CD8-positive, alpha-beta memory T cell (primary cell): Measurements from ENCODE around the gene LMAN1L. TPM values are rescaled to one million over a fixed set of nuclear protein-coding genes. Genes with fewer than 3 reads are reported as not detected.

Experiments
- CTCF ChIA-PET: fragments of 350-600 bp; sonication (Branson Sonifier 250); formaldehyde crosslinking; loops from one replicate; lab custom pipeline; 2021; ENCODE audit warnings: antibody characterized with exemption; lab: Charles Lee
- POLR2A ChIA-PET: fragments of 350-600 bp; sonication (Branson Sonifier 250); formaldehyde crosslinking; loops from one replicate; lab custom pipeline; 2021; ENCODE audit warnings: antibody characterized with exemption; lab: Charles Lee
- DNase-seq, 5 donors: peaks; one replicate each; pipeline versions ENCODE4 v3.0.0 to v3.0.0-alpha.2; 2020 to 2022; ENCODE audit warnings: mixed read lengths in 1 of 5
- H3K27ac ChIP-seq: one replicate; pipeline ENCODE4 v1.7.0; 2013; ENCODE audit warnings: low read depth, mild to moderate bottlenecking, low read length, moderate library complexity
- H3K27me3 ChIP-seq: 2 replicates; pipeline ENCODE4 v1.7.0; 2013; ENCODE audit warnings: low read length, mild to moderate bottlenecking; ENCODE audit not compliant: insufficient read depth, poor library complexity, severe bottlenecking
- H3K36me3 ChIP-seq: 2 replicates; pipeline ENCODE4 v1.7.0; 2013; ENCODE audit warnings: mild to moderate bottlenecking, low read length, moderate library complexity; ENCODE audit not compliant: insufficient read depth
- H3K4me1 ChIP-seq: 2 replicates; pipeline ENCODE4 v1.7.0; 2013; ENCODE audit warnings: mild to moderate bottlenecking, low read length, moderate library complexity; ENCODE audit not compliant: insufficient read depth
- H3K4me3 ChIP-seq: 2 replicates; pipeline ENCODE4 v1.7.0; 2013; ENCODE audit warnings: mild to moderate bottlenecking, low read length
- H3K9me3 ChIP-seq: 2 replicates; pipeline ENCODE4 v1.7.0; 2013; ENCODE audit warnings: mild to moderate bottlenecking, low read length
- H3K27ac Mint-ChIP-seq, 8 donors: one replicate each; pipeline ENCODE4 v1.8.0; 2020 to 2021; ENCODE audit warnings: mixed read lengths in 8 of 8, mild to moderate bottlenecking in 6 of 8, inconsistent platforms in 3 of 8, moderate library complexity in 3 of 8
- H3K27me3 Mint-ChIP-seq, 2 donors: one replicate each; pipeline ENCODE4 v1.8.0; 2020 to 2021; ENCODE audit warnings: mixed read lengths in 2 of 2, mild to moderate bottlenecking in 1 of 2, moderate library complexity in 1 of 2
- H3K36me3 Mint-ChIP-seq, 3 donors: one replicate each; pipeline ENCODE4 v1.8.0; 2020 to 2021; ENCODE audit warnings: mixed read lengths in 3 of 3, inconsistent platforms in 1 of 3, mild to moderate bottlenecking in 1 of 3
- H3K4me1 Mint-ChIP-seq, 3 donors: one replicate each; pipeline ENCODE4 v1.8.0; 2020 to 2021; ENCODE audit warnings: mixed read lengths in 3 of 3, inconsistent platforms in 1 of 3, mild to moderate bottlenecking in 1 of 3
- H3K4me3 Mint-ChIP-seq, 7 donors: one replicate each; pipeline ENCODE4 v1.8.0; 2020 to 2021; ENCODE audit warnings: mixed read lengths in 7 of 7, mild to moderate bottlenecking in 6 of 7, moderate library complexity in 4 of 7, inconsistent platforms in 2 of 7
- H3K9me3 Mint-ChIP-seq, 5 donors: one replicate each; pipeline ENCODE4 v1.8.0; 2020 to 2022; ENCODE audit warnings: mixed read lengths in 5 of 5, mild to moderate bottlenecking in 3 of 5, moderate library complexity in 2 of 5, inconsistent platforms in 1 of 5
- polyA plus RNA-seq: library from polyadenylated mRNA; unstranded; fragments of 300-500 nt; fragmentation: Illumina TruSeq; gene quantifications from one replicate; pipeline ENCODE4 v1.2.3, GENCODE V29; 2021
- total RNA-seq, 2 experiments: library from RNA; stranded (reverse); gene quantifications; one replicate each; pipeline ENCODE4 v1.2.3, GENCODE V29; 2021

The LMAN1L gene
- total and polyA plus RNA-seq, 3 experiments from 2014 or later: 0.27 TPM; not detected in 2

GRCh38 chr15:74857082-74857655, 44.5 kb downstream of the LMAN1L start:
- no peak for DNase-seq
- Mint-ChIP-seq H3K27me3 (no peaks in the 10 kb centered on the region), H3K27ac (peak overlapping the region; percentile 70 to 96 (median 87)), H3K4me1 (peaks cover 32 to 42% (median 37%) of the 10 kb centered on the region in 3 donors), H3K36me3 (peaks cover 0 to 48% (median 6%) of the 10 kb centered on the region in 3 donors), H3K9me3 (no peaks in the 10 kb centered on the region), H3K4me3 (peak overlapping the region in 3 of 7 donors; percentile 33 to 66 (median 45))
- ChIA-PET POLR2A (no interaction called here), CTCF (interaction anchor here (0.9 to 1.4 kb wide), 3 partner anchors 17 to 86 kb away, joined by 3 read pairs; no protein-coding TSS in a partner anchor)
- Histone ChIP-seq H3K27ac (no peak overlapping the region), H3K4me3 (no peak overlapping the region), H3K9me3 (no peaks in the 10 kb centered on the region), H3K27me3 (no peaks in the 10 kb centered on the region), H3K36me3 (peaks cover 32% of the 10 kb centered on the region), H3K4me1 (peaks cover 35% of the 10 kb centered on the region)

- POLR2A ChIA-PET: no interaction called here
- H3K27ac Mint-ChIP-seq: peak overlapping the region; percentile 70 to 96 (median 87)
- H3K4me1 ChIP-seq: peaks cover 35% of the 10 kb centered on the region
- H3K4me3 Mint-ChIP-seq: peak overlapping the region in 5 of 7 donors; percentile 0 to 68 (median 45)
- H3K36me3 Mint-ChIP-seq: peaks cover 0 to 41% (median 4%) of the 10 kb centered on the region in 3 donors
- DNase-seq: no peak
- no peaks in the 10 kb centered on the region for H3K27me3 ChIP-seq
- H3K27ac ChIP-seq: no peak overlapping the region
- H3K36me3 ChIP-seq: peaks cover 26% of the 10 kb centered on the region
- H3K9me3 ChIP-seq: no peaks in the 10 kb centered on the region
- CTCF ChIA-PET: interaction anchor here (0.7 to 2.4 kb wide), 8 partner anchors 10 to 81 kb away, joined by 3 to 13 read pairs (median 5); no protein-coding TSS in a partner anchor
- no peaks in the 10 kb centered on the region for H3K27me3 Mint-ChIP-seq
- H3K9me3 Mint-ChIP-seq: no peaks in the 10 kb centered on the region
- H3K4me3 ChIP-seq: no peak overlapping the region
- H3K4me1 Mint-ChIP-seq: peaks cover 32 to 43% (median 37%) of the 10 kb centered on the region in 3 donors
These were observed 45.2 kb downstream of the LMAN1L start for GRCh38 chr15:74857671-74858368.

GRCh38 chr15:74858369-74858740, 45.7 kb downstream of the LMAN1L start:
- Mint-ChIP-seq H3K4me1 (peaks cover 33 to 46% (median 37%) of the 10 kb centered on the region in 3 donors), H3K4me3 (peak overlapping the region in 5 of 7 donors; percentile 0 to 68 (median 45)), H3K36me3 (peaks cover 0 to 36% (median 3%) of the 10 kb centered on the region in 3 donors), H3K27ac (peak overlapping the region; percentile 41 to 96 (median 84)), H3K9me3 (no peaks in the 10 kb centered on the region), H3K27me3 (no peaks in the 10 kb centered on the region)
- Histone ChIP-seq H3K9me3 (no peaks in the 10 kb centered on the region), H3K27ac (no peak overlapping the region), H3K27me3 (no peaks in the 10 kb centered on the region), H3K4me3 (no peak overlapping the region), H3K36me3 (peaks cover 21% of the 10 kb centered on the region), H3K4me1 (peaks cover 37% of the 10 kb centered on the region)
- no peak for DNase-seq
- CTCF ChIA-PET: interaction anchor here (0.7 to 2.4 kb wide), 10 partner anchors 10 to 88 kb away, joined by 3 to 13 read pairs (median 4); partner anchors contain the start of gene CPLX3
- POLR2A ChIA-PET: no interaction called here

- H3K4me3 Mint-ChIP-seq: peak overlapping the region in 3 of 7 donors; percentile 33 to 70 (median 42)
- H3K27me3 ChIP-seq: no peaks in the 10 kb centered on the region
These were observed 50.8 kb downstream of the LMAN1L start for GRCh38 chr15:74863239-74864056.

GRCh38 chr15:74864296-74864695, 51.7 kb downstream of the LMAN1L start:
- H3K36me3 ChIP-seq: no peaks in the 10 kb centered on the region
- Mint-ChIP-seq H3K4me1 (peaks cover 54 to 70% (median 62%) of the 10 kb centered on the region in 3 donors), H3K9me3 (no peaks in the 10 kb centered on the region), H3K27me3 (peaks cover 0 to 1% of the 10 kb centered on the region in 2 donors), H3K27ac (peak overlapping the region; percentile 40 to 88 (median 73)), H3K4me3 (peak overlapping the region in 5 of 7 donors; percentile 7 to 55 (median 14)), H3K36me3 (peaks cover 4 to 45% (median 10%) of the 10 kb centered on the region in 3 donors)
- ChIA-PET POLR2A (interaction anchor here (0.6 to 0.8 kb wide), 2 partner anchors 29 to 248 kb away, joined by 5 to 6 read pairs; no protein-coding TSS in a partner anchor), CTCF (no interaction called here)
- no peak overlapping the region for H3K4me3 ChIP-seq
- no peaks in the 10 kb centered on the region for H3K27me3 ChIP-seq
- H3K4me1 ChIP-seq: peaks cover 65% of the 10 kb centered on the region
- no peaks in the 10 kb centered on the region for H3K9me3 ChIP-seq
- no peak for DNase-seq
- no peak overlapping the region for H3K27ac ChIP-seq

More at GRCh38 chr15:74863239-74864056, 50.8 kb downstream of the LMAN1L start:
- H3K27ac Mint-ChIP-seq: peak overlapping the region; percentile 1 to 87 (median 74)
- no peaks in the 10 kb centered on the region for H3K9me3 ChIP-seq
- no peak overlapping the region for H3K4me3 ChIP-seq
- peaks cover 62% of the 10 kb centered on the region for H3K4me1 ChIP-seq
- H3K36me3 ChIP-seq: no peaks in the 10 kb centered on the region
- peaks cover 4 to 45% (median 10%) of the 10 kb centered on the region in 3 donors for H3K36me3 Mint-ChIP-seq
- ChIA-PET CTCF (no interaction called here), POLR2A (interaction anchor here (0.7 to 0.8 kb wide), 2 partner anchors 28 to 30 kb away, joined by 3 to 6 read pairs; no protein-coding TSS in a partner anchor)
- H3K27ac ChIP-seq: no peak overlapping the region
- H3K4me1 Mint-ChIP-seq: peaks cover 57 to 67% (median 61%) of the 10 kb centered on the region in 3 donors
- peaks cover 0 to 1% of the 10 kb centered on the region in 2 donors for H3K27me3 Mint-ChIP-seq
- no peaks in the 10 kb centered on the region for H3K9me3 Mint-ChIP-seq
- DNase-seq: no peak

GRCh38 chr15:74865316-74865715, 52.7 kb downstream of the LMAN1L start:
- Histone ChIP-seq H3K27ac (no peak overlapping the region), H3K9me3 (no peaks in the 10 kb centered on the region), H3K27me3 (no peaks in the 10 kb centered on the region), H3K36me3 (no peaks in the 10 kb centered on the region), H3K4me1 (peaks cover 66% of the 10 kb centered on the region), H3K4me3 (no peak overlapping the region)
- H3K9me3 Mint-ChIP-seq: no peaks in the 10 kb centered on the region
- H3K36me3 Mint-ChIP-seq: peaks cover 4 to 52% (median 10%) of the 10 kb centered on the region in 3 donors
- ChIA-PET POLR2A (interaction anchor here (0.6 kb wide), 1 partner anchor 81 kb away, joined by 6 read pairs; no protein-coding TSS in a partner anchor), CTCF (no interaction called here)
- peak overlapping the region; percentile 42 to 94 (median 81) for H3K27ac Mint-ChIP-seq
- H3K4me1 Mint-ChIP-seq: peaks cover 60 to 74% (median 67%) of the 10 kb centered on the region in 3 donors
- peak overlapping the region in 3 of 7 donors; percentile 29 to 73 (median 61) for H3K4me3 Mint-ChIP-seq
- DNase-seq: no peak
- peaks cover 0 to 1% of the 10 kb centered on the region in 2 donors for H3K27me3 Mint-ChIP-seq

- H3K4me3 ChIP-seq: no peak overlapping the region
- no peaks in the 10 kb centered on the region for H3K36me3 ChIP-seq
- Mint-ChIP-seq H3K4me3 (peak overlapping the region in 4 of 7 donors; percentile 25 to 74 (median 50)), H3K27me3 (peaks cover 0 to 1% of the 10 kb centered on the region in 2 donors), H3K36me3 (peaks cover 4 to 57% (median 10%) of the 10 kb centered on the region in 3 donors), H3K9me3 (no peaks in the 10 kb centered on the region), H3K27ac (peak overlapping the region; percentile 42 to 94 (median 70)), H3K4me1 (peaks cover 68 to 81% (median 74%) of the 10 kb centered on the region in 3 donors)
- no peak for DNase-seq
- no peaks in the 10 kb centered on the region for H3K9me3 ChIP-seq
- no peak overlapping the region for H3K27ac ChIP-seq
- CTCF ChIA-PET: no interaction called here
- POLR2A ChIA-PET: interaction anchor here (0.6 kb wide), 1 partner anchor 82 kb away, joined by 6 read pairs; no protein-coding TSS in a partner anchor
- peaks cover 73% of the 10 kb centered on the region for H3K4me1 ChIP-seq
- H3K27me3 ChIP-seq: no peaks in the 10 kb centered on the region
These were observed 53.5 kb downstream of the LMAN1L start for GRCh38 chr15:74866090-74866489.
